NCI-H460 (cell line): ENCODE results near the gene CENPU. TPM values are rescaled to one million over a fixed set of nuclear protein-coding genes. Genes with fewer than 3 reads are reported as not detected.

Source experiments
- DNase-seq: peaks from one replicate; pipeline ENCODE4 v3.0.0-alpha.2; 2016; ENCODE audit warnings: low read depth; ENCODE audit errors: extremely low read depth
- total RNA-seq: library from RNA; depleted of rRNA; stranded (reverse); fragments of >200 nt; shearing (Covaris generic); gene quantifications from 2 replicates; pipeline ENCODE4 v1.2.3, GENCODE V29; 2014; rRNA removed

The CENPU gene
- total RNA-seq, 1 experiment from 2014 or later = 33.9 TPM

GRCh38 chr4:184645904-184646610 lies 87.8 kb downstream of the CENPU start:
- DNase-seq = no peak

GRCh38 chr4:184644553-184645307 lies 89.2 kb downstream of the CENPU start:
- no peak for DNase-seq

Other genes starting within 250 kb of the CENPU start
- 62.2 and 63.6 TPM in 2 replicates for gene CASP3, start 84.6 kb downstream of the CENPU start, total RNA-seq
- 12.8 and 20.6 TPM in 2 replicates for gene PRIMPOL, start 84.4 kb downstream of the CENPU start, total RNA-seq
- 27.0 and 28.9 TPM in 2 replicates for gene ACSL1, start 91.9 kb upstream of the CENPU start, total RNA-seq